Fibroblast of villous mesenchyme (primary cell): ENCODE results near the gene TMEM39B. TPM values are rescaled to one million over a fixed set of nuclear protein-coding genes. Genes with fewer than 3 reads are reported as not detected.

Experiments
- DNase-seq: peaks from one replicate; pipeline ENCODE4 v3.0.0-alpha.2; 2010; ENCODE audit warnings: low read depth
- H3K4me3 ChIP-seq: 2 replicates; pipeline ENCODE4 v1.5.1; 2011; ENCODE audit warnings: low read depth, mild to moderate bottlenecking, low read length
- total RNA-seq: library from RNA; depleted of rRNA; stranded (reverse); fragments of >200 nt; gene quantifications from 2 replicates; pipeline ENCODE4 v1.2.3, GENCODE V29; 2012
- TF ChIP-seq, protein P1 (sequence below): IDR thresholded peaks from 2 replicates; pipeline ENCODE4 v1.5.1; 2012; ENCODE audit warnings: low read depth, mild to moderate bottlenecking, low read length; ENCODE audit not compliant: insufficient read depth

Gene TMEM39B
- 5.6 and 5.8 TPM in 2 replicates for total RNA-seq

DNA sequence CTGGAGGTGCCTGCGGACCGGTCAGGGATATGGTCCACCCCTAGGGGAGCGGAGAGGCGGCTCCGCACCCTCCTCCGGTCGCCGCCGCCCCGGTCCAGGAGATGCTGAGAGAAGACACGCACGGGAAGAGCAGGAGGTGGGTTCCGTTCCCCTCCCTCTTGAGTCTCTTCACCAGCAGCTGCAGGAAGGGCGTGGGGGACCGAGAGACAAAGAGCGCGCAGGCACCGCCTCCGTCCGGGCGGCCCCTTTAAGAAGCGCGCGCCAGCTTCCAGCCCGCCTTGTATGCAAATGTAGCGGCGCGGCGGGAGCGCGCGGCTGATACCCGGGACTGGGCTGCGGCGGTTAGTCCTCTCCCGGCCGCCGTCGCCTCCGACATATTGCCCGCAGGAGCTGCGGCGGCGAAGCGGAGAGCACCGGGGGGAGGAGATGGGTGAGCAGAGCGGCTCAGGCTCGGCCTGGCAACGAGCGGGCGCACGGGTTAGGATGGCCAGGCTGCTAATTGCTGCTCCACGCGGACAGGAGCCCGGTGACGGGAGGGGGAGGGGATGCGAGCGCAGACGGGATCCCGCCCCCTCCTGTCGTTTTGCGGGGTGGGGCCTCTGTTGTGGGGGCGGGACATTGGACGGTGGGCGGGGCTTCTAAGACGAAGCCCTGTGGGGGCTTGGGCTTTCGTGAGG, at the start of gene TMEM39B:
TMEM39B (plus strand) TSS at position 318 of the 677 bp plus-strand sequence; CDS start at position 427, 109 bp downstream.
- peak within 1 kb of the TSS; percentile 86 for H3K4me3 ChIP-seq
- DNase-seq, result peak; percentile 96
- TF ChIP-seq, protein P1, sequence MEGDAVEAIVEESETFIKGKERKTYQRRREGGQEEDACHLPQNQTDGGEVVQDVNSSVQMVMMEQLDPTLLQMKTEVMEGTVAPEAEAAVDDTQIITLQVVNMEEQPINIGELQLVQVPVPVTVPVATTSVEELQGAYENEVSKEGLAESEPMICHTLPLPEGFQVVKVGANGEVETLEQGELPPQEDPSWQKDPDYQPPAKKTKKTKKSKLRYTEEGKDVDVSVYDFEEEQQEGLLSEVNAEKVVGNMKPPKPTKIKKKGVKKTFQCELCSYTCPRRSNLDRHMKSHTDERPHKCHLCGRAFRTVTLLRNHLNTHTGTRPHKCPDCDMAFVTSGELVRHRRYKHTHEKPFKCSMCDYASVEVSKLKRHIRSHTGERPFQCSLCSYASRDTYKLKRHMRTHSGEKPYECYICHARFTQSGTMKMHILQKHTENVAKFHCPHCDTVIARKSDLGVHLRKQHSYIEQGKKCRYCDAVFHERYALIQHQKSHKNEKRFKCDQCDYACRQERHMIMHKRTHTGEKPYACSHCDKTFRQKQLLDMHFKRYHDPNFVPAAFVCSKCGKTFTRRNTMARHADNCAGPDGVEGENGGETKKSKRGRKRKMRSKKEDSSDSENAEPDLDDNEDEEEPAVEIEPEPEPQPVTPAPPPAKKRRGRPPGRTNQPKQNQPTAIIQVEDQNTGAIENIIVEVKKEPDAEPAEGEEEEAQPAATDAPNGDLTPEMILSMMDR, result peak; percentile 3

DNA sequence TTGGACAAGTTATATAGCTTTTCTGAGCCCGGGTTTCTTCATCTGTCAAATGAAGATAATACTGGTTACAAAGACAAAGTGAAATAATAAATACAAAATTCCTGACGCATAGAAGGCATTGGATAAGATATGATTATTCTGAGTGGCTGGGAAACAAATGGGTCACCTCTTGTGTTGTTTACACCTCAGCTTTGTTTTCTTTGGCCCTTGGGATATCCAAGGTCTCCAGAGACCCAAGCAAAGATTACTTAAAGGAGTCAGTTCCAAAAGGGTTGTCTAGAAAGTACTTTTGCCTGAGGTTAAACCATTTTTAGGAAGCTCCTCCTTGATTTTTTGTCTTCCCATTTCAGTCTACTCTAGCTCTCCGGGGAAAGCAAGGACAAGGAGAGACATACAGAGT, 49.4 kb upstream of the TMEM39B start:
- no peak overlapping the region for H3K4me3 ChIP-seq
- TF ChIP-seq, protein P1, result no peak
- DNase-seq, result no peak

DNA sequence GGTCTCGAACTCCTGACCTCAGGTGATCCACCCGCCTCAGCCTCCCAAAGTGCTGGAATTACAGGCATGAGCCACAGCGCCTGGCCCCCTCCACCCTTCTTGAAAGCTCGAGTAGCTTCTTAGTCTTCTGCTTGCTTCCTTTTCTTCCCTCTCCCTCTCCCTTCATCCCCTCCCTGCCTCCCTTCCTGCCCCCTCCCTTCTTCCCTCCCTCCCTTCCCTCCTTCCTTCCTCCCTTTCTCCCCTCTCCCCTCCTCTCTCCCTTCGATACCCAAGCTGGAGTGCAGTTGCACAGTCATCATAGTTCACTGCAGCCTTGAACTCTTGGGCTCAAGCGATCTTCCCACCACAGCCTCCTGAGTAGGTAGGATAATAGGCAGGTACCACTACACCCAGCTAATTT, 47.2 kb upstream of the TMEM39B start:
- no peak for DNase-seq
- H3K4me3 ChIP-seq, result no peak overlapping the region
- TF ChIP-seq, protein P1, result no peak

DNA sequence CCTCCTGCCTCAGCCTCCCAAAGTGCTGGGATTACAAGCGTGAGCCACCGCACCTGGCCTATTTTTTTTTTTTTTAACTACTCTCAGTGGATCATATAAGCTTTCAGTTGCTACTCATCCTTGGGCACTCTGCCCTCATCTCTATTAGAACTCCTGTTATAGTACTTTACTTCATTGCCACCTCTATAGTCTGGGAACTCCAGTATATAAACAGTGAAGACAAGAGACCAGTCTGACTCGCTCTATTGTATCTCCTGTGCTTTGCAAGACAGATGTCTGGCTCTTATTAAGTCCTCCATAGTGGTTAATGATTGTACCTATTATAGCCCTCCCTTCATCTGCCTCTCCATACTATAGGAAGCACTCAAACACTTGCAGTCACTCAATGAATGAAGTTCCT, 44.0 kb upstream of the TMEM39B start:
- H3K4me3 ChIP-seq, result no peak overlapping the region
- no peak for DNase-seq
- TF ChIP-seq, protein P1, result no peak

DNA sequence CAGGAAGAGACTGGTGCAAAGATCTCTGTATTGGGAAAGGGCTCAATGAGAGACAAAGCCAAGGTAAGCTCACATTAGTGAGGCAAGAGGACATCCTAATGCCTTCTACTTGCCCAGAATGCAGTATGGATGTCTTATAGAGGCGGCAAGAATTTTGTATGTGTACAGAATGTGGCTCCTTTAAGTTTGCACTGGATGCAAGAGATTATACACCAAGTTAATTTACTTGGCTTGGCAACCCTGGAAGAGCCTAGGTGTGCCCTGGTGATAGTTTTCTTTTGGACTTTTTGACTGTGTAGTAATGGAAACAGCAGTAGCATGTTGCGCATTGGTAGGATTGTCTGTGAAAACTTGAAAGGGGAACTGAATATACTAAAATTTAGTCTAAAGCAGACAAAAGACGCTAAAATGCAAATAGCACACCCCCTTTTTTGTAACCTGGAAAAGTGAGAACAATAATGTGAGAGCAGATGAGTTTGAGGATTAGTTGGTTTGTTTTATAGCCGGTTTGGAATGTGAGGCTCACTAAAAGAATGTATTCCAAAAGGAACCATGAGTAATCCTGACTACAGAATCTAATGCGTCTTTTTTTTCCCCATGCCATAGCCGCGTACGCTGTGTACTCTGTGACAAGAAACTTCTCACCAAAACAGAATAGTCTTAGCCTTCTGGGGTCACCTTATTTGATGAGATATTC, 41.0 kb upstream of the TMEM39B start:
- peak; percentile 73 for DNase-seq
- no peak overlapping the region for H3K4me3 ChIP-seq
- TF ChIP-seq, protein P1, result no peak

DNA sequence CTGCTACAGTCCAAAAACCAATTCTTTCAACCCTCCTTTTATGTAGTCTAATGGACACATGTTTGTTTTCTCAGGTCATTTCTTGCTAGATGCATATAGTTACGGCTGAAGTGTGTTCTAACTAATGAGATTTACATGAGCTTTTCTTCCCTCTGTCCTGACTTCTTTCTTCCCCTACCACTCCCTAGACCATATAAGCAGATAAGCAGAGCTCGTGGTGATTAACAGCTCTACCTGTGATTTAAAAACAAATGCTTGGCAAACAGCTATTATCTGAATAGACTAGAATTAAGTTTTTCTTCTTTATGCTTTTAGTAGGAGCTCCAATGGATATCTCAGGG, 40.5 kb upstream of the TMEM39B start:
- no peak overlapping the region for H3K4me3 ChIP-seq
- TF ChIP-seq, protein P1, result no peak
- DNase-seq, result no peak

DNA sequence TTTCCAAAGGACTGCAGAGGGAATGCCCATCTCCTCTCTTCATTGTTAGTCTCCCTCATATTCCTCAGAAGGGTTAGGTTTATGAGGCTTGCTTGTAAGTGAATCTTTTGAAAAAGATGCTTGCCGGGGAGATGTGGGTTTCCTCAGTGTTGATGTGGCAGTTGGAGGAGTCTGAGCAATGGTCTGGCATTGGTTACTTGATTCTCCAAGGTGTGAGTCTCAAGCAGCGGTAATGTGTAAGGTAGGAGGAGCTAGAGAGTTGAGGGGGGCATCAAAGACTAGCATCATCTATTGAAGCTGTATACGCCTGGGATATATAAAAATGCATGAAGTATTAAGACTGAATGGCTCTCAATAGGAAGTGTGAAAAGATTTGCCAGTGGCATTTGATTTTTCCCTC, 37.6 kb upstream of the TMEM39B start:
- no peak for DNase-seq
- no peak overlapping the region for H3K4me3 ChIP-seq
- TF ChIP-seq, protein P1, result no peak
